Transverse colon (tissue), 4 donors: Measurements from ENCODE around the gene NUP153.

Source experiments
- CTCF ChIP-seq, 5 experiments: fragments of 200-600 bp in 3 of 5; fragments of 450-650 bp in 2 of 5; sonication (generic) in 3 of 5; IDR thresholded peaks; 1 replicate in 2 of 5; 2 replicates in 3 of 5; pipeline ENCODE4 v1.5.1; 2016 to 2017; ENCODE audit warnings: antibody characterized with exemption in 5 of 5, inconsistent platforms in 3 of 5, mild to moderate bottlenecking in 2 of 5, moderate library complexity in 1 of 5
- EP300 ChIP-seq: sonication (generic); formaldehyde crosslinking; IDR thresholded peaks from one replicate; pipeline ENCODE4 v1.6.1; 2017; ENCODE audit warnings: antibody characterized with exemption, low read depth
- POLR2A ChIP-seq: fragments of 450-650 bp; IDR thresholded peaks from one replicate; pipeline ENCODE4 v1.6.1; 2016; ENCODE audit warnings: antibody characterized with exemption, mild to moderate bottlenecking, moderate library complexity
- POLR2AphosphoS5 ChIP-seq, 3 donors: sonication (generic); formaldehyde crosslinking; IDR thresholded peaks; one replicate each; pipeline ENCODE4 v1.6.1; 2016; ENCODE audit warnings: antibody characterized with exemption in 3 of 3

DNA sequence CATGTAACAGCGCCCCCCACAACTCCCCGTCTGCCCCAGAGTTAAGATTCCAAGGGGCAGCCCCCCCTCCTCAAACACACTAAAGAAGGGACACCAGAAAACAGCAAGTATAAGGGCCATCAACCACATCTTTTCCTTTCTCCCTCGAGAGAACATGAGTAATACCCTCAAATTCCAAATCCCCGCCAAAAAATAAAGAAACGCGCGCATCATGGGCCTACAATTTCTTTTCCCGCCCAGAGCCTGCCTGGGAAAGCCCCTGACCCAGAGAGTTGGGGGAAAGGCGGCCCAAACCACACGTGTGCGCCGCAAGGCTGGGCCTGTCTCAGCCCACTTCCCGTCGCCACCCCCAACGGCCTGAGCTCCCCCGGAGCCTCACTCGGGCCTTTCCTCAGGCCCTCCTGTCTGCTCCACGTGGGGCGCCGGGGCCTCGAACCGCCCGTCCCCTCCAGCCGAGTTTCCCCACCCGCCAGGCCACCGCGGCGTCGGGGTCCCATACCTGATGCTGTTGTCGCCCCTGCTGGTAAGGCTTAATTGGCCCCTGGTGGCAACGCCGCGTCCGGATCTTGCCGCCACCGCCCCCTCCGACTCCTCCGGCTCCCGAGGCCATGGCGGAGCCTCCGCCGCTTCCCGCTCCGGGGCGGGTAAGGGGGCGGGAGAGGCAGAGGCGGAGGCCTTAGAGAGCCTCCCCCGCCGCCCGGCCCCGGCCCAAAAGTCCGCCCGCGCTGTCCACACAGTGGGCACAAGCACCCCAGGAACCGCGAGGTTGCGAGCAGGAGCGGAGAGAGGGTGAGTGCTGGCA is 746 bp downstream of the NUP153 start:
- TF ChIP-seq CTCF (IDR thresholded peaks at IDR 0.05) (peak in 1 of 5 experiments; percentile 5), POLR2A (no peak), POLR2AphosphoS5 (IDR thresholded peaks at IDR 0.05) (no peak), EP300 (no peak)
